ENCODE data around the gene CD63.

- TF ChIP-seq CTCF (conservative IDR thresholded peaks at IDR 0.05): no peak
- TF ChIP-seq ZFX (IDR thresholded peaks at IDR 0.05): no peak
These were observed 43.9 kb downstream of the CD63 start for GRCh38 chr12:55684761-55685370.

Measured in C4-2B (cell line).